T-helper 1 cell treated with Interleukin-12 subunit alpha and Interleukin-12 subunit beta and Interleukin-4 antibody, amounts not matched to agents 30 ng/mL and 1 ng/mL, for 36 hours (primary cell): ENCODE measurements around the gene HNRNPK. TPM values are rescaled to one million over a fixed set of nuclear protein-coding genes. Genes with fewer than 3 reads are reported as not detected.
"Not testable (repeated sequence)": the region's sequence is repeated elsewhere in the genome, so short reads cannot be mapped to it uniquely, and the experiment has no call there.

Experiments used
- intact Hi-C: fragments of 100-400 bp; cut with micrococcal nuclease; formaldehyde crosslinking; loops from one replicate; pipeline ENCODE4 v1.15.1; 2024
- total RNA-seq: library from RNA; stranded (reverse); gene quantifications from 2 replicates; pipeline ENCODE4 v1.2.3, GENCODE V29; 2022

Gene HNRNPK
- total RNA-seq, 1 donor from 2014 or later: 722 TPM

DNA sequence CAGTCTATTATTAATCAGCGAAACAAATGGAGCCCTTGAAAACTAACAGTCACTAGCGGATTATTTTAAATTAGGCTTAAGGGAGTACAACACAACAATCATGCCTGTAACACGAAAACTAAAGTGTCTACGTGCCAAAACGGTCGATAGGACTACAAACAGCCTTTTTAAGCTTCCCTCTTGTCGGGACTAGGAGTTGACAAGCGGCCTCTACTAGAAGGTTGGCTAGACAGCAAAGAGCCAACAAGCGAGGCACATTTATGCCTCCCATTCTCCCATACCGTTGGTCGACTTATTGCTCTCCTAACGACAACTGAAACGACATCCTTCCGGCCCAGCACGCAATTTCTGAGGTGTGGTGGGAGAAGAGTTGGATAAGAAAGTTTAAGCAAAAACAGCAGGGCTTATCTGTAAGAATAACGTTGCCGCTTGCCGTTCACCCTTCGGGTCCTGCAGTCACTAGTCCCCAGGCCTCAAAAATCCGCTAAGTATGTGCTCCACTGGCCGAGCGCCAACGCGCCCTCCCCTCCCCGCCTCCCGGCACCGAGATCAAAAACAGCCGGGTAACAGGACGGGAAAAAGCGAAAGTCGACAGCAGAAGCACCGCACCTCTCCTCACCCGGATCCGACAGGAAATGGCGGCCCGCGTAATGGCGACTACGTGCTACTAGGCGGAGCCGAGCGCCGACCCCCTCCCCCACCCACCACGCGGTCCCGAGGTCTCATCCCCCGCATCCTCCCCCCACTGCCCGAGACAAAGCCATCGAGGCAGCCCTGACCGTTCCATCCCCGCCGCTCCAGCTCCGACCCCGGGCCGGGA, 813 bp downstream of the HNRNPK start:
- intact Hi-C loops: loop anchor here (1.0 to 5.0 kb wide), 2 partner anchors 283 to 314 kb away; no protein-coding TSS in a partner anchor

DNA sequence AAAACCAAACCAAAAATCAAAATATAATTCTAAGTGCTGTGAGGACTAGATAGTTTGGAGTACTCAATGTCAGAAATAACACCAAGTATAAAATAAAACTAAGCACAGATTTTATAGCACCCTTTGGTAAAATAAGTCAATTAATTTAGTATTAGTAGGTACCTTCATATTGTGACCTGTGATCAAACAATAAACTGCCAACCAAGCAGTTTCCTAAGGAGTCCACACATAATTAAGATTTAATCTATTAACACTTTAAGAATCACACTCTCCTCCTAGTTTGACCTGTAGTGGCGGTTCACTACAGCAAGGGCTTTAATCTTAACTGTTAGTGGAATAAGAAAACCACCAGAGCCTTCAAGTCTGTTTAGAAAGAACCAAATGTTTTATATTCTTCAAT, 2.8 kb downstream of the HNRNPK start:
- intact Hi-C loops: loop anchor here (1.0 to 5.0 kb wide), 2 partner anchors 8 to 285 kb away; no protein-coding TSS in a partner anchor

DNA sequence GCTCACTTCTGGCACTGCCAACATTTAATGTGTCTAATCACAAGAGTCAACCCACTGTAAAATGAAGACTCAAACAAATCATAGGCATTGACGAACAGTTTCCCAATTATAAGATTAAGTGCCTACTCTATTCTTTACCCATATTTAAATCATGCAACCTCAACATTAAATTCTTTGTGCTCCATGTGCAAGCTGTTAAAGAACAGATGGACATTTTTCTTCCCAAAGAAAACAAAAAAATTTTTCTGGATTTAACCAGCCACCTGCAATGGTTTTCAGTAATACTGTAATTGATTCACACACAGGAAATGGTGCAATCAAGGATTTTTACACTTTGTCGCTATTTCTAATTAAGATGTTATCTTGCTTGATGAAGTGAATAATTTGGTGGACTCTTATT, 3.6 kb downstream of the HNRNPK start:
- intact Hi-C loops: loop anchor here (5.0 kb wide), 1 partner anchor 286 kb away; no protein-coding TSS in a partner anchor

GRCh38 chr9:83975300-83975699, 4.7 kb downstream of the HNRNPK start:
- intact Hi-C loops: loop anchor here (5.0 kb wide), 1 partner anchor 287 kb away; no protein-coding TSS in a partner anchor

DNA sequence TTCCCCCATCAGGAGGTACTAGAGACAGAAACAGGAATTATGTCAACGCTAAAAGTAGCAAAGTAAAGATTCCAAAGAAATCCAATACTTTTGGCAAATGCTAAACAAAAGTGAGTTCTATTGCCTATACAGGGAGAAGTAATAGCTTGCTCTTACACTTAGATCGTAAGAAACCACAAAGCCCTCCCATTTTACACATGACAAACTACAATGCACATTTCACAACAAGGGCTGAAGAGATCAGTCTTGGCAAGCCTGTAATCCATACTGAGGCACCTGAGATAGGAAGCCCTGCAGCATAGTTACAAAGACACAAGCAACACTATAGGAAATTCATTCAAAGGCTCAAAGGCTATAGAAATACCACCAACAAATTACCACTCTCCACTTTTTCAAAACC, 7.7 kb downstream of the HNRNPK start:
- intact Hi-C loops: no loop called here

DNA sequence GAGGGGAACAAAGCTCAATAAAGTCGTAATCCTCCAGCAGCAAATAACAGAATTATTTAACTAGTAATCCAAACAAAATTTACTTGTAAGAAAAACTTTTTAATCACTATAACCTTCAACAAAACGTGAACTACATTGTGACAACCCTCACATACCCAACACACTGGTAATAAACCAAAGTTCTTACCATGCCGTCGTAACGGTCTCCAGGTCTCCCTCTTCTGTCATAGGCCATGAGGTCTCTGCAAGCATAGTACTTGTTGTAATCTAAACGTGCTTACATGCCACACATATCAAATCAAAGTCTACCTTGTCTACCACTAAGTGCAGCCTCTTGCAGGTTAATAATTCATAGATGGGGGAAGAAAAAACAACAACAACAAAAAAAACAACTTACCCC, 8.5 kb downstream of the HNRNPK start:
- intact Hi-C loops: no loop called here

DNA sequence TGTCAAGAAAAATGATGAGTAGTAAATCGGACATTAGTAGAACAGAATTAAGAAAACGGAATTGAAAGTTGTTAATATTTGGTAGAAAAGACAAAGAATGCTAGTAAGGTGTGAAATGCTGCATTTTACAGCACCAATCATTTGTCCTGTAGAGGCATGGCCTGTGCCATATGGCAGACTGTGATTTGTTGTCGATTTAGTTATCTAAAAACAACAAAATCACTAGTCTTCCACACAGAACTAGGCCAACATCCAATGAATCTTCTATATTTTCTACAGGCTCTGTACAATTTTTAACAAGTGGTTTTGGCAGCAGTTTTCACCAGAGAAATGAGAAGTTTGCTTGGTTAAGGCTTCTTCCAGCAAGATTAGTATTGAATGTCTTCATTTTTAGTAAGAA, 10.4 kb downstream of the HNRNPK start:
- intact Hi-C loops: loop anchor here (1.0 kb wide), 1 partner anchor 8 kb away; no protein-coding TSS in a partner anchor

GRCh38 chr9:83967073-83967472, 12.9 kb downstream of the HNRNPK start:
- intact Hi-C loops: no loop called here

- intact Hi-C loops: no loop called here
Measured at GRCh38 chr9:83966209-83966582, 13.8 kb downstream of the HNRNPK start.

DNA sequence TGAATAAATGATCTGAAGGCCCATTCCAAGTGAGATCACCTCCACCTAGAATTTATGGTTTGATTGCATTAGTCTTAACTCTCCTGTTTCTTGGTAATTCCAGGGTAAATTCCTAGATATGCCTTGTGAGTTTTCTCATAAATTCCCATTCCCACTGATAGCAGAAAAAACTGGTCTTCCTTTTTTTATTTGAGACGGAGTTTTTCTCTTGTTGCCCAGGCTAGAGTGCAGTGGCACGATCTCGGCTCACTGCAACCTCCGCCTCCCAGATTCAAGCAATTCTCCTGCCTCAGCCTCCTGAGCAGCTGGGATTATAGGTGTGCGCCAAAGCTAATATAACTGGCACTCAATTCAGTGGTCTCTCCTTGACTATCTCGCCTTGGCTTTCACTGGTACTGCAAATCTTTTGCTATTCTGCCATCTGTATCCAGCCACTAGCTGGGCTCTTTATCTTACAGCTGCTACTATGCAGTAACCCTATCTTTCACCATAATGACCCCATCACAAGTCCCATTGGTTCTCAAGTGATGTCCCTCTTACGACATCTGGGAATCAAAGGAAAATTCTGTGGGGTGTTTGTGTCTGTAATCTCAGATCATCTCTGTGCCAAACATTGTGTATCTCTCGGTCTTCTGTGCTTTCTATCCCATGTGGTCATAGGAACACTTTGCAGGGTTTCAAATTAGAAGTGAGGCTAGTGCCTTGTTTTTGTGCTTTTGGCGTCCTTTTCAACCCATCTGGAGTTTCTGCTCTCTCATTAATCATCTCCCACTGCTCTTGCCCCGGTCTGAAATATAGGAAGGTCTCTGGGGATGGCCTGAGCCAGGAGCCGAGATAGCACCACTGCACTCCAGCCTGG, 14.4 kb downstream of the HNRNPK start:
- intact Hi-C loops: loop anchor here (1.0 kb wide), 1 partner anchor 8 kb away; no protein-coding TSS in a partner anchor

DNA sequence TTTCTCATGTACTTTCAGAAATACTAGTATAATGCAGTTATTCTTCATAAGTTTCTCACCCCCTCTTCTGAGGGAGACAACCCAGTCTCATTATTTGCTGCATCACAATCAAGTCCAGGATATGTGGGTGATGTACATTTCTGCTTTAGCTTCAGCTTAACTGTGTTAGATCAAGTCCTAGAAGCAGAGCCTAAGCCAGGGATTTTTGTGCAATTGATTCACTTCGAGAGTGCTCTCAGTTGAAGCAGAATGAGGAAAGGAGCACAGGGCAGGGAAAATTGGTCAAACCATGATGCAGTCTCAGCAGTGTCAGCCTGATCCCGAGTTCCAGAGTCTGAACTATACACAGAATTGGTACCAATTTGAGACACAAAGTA, 15.1 kb downstream of the HNRNPK start:
- intact Hi-C loops: loop anchor here (1.0 kb wide), 1 partner anchor 8 kb away; no protein-coding TSS in a partner anchor

DNA sequence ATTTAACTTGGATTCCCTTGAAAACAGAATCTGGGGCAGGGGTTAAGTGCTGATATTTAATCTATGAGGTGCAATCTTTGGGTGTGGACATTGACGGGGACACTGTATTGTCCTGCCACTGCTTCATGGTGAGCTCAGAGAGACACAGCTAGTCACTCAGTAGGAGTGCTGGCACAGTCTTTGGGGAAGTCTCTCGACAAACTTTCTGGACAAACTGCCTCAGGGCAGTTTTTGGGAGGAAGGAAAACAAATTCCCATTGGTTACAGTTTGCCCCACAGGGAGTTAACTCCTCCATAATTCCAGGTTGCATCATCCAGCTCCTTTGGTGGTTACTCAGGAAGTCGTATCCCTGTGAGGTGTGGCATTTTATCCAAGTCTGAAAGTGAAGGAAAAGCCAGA, 17.9 kb downstream of the HNRNPK start:
- intact Hi-C loops: no loop called here

GRCh38 chr9:83960991-83961390, 19.0 kb downstream of the HNRNPK start:
- intact Hi-C loops: no loop called here

GRCh38 chr9:83959061-83959460, 21.0 kb downstream of the HNRNPK start:
- intact Hi-C loops: no loop called here

- intact Hi-C loops: loop anchor here (1.0 kb wide), 1 partner anchor 8 kb away; no protein-coding TSS in a partner anchor
Measured at GRCh38 chr9:83957248-83957513, 22.8 kb downstream of the HNRNPK start.

DNA sequence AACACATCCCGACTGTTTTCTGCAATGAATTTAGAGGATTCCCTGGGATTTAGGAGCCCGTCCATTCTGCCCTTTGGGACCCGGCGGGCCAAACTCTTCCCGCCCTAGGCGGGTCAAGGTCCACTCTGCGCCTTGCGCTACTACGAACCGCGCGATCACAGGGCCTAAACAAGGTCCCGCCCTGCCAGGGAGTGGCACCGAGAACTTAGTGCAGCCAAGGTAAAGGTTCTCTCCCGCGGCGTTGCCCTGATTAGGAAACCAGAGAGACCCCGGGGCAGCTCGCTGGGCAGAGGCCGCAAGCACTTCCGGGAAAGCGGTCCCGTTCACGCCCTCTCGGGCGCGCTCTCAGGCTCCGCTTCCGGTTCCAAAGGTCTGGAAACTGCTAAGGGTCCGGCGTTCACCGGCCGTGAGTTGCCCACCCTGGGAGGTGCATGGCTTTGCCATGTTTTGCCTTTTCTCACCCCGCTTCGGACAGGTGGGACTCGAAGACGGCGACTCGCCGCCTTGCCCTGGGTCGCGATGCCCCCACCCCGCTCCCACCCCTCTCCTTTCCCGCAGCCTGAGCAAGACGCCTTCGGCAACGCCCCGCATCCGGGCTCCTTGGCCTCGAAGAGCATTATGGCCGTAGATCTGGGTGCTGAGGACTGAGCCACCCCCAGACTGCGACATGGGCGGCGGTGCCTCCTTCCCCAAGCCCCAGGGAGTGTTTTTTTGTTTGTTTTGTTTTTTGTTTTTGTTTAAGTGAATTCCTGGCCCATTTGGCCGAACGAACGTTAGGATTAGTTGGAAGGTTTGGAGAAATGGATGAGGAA, 23.4 kb downstream of the HNRNPK start:
- intact Hi-C loops: loop anchor here (1.0 kb wide), 3 partner anchors 9 to 35 kb away; partner anchors contain the start of genes HNRNPK, KIF27 and RMI1

- intact Hi-C loops: loop anchor here (1.0 kb wide), 2 partner anchors 24 to 35 kb away; partner anchors contain the start of genes HNRNPK, KIF27 and RMI1
Measured at GRCh38 chr9:83956086-83956435, 24.0 kb downstream of the HNRNPK start.

- intact Hi-C loops: not testable (repeated sequence)
Measured at GRCh38 chr9:83948096-83948495, 31.9 kb downstream of the HNRNPK start.

GRCh38 chr9:83940590-83941303, 39.3 kb downstream of the HNRNPK start:
- intact Hi-C loops: no loop called here

DNA sequence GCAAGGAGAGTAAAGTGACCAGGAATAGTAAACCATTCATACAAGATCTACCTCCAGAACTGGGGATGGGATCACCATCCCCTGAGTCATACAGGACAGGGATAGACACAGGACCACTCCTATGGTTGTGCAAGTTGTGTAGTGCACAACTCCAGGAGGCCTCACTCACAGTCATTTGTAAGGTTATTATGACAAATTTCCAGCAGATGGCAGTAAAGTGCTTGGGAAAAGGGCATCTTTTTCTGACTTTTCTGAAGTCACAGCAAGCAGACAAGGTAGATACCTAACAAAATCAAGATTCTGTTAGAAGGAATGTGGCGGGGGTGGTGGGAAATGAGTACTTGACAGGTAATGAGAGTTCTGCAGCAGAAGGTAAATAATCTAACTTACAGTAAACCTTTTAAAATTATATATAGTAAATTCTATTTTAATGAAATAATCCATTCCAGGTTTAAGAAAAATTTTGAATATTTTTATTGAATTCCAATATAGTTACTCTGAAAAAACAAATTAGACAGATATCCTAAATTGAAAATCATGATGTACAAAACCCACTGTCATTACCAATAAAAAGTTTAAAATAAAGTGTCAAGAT, 42.1 kb downstream of the HNRNPK start:
- intact Hi-C loops: loop anchor here (1.0 kb wide), 8 partner anchors 17 to 459 kb away; partner anchors contain the start of gene KIF27
